HL-60/S4 treated with retinoic acid at 250 ng/mL for 4 days and 3 days (cell line): ENCODE measurements around the gene UBE2QL1.

Experiments
- in situ Hi-C: fragments of 300-500 bp; cut with MboI; formaldehyde crosslinking; loops from 2 replicates; pipeline ENCODE4 v1.7.0; 2022; ENCODE audit warnings: low sequenced_read_pairs

Gene UBE2QL1

GRCh38 chr5:6427694-6428093 is 21.0 kb upstream of the UBE2QL1 start:
- in situ Hi-C loops, result no loop called here

- in situ Hi-C loops, result no loop called here
Measured at GRCh38 chr5:6430418-6431028, 18.1 kb upstream of the UBE2QL1 start.

DNA sequence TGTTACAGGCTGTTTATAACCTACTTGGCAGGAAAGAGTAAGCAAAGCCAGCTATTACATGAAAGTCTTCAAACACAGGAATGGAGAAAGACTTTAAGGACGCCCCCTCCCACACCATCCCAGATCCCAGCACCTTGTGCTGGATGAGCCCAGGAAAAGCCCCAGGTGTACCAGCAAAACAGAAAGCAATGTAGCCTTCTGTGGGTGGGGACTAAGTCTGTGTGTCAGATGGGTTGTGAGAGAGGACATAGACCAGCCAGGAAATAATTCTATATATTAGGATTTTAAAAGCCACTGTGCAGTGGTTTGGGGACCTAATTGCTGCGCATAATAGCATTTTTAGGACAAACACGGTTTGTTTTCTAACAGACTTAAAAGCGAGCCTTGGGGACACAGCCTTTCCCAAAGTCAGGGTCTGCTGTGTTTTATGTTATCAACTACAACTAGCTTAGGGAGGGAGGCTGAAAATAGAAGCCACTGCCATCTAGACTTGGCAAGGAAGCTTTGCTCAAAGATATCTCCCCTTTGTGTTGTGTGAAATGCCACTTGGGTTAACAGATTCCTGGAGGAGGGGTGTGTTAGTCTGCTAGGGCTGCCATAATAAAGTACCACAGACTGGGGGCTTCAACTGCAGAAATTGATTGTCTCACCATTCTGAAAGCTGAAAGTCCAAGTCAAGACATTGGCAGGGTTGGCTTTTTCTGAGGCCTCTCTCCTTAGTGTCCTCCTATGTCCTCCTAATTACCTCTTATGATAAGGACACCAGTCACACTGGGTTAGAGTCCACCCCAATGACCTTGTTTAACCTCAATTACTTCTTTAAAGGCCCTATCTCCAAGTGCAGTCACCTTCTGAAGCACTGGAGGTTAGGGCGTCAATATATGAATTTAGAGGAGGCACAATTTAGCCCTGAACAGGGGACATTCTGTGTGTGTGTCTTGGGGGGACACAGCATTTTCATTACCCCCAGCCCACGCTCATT is 17.2 kb upstream of the UBE2QL1 start:
- in situ Hi-C loops, result no loop called here

DNA sequence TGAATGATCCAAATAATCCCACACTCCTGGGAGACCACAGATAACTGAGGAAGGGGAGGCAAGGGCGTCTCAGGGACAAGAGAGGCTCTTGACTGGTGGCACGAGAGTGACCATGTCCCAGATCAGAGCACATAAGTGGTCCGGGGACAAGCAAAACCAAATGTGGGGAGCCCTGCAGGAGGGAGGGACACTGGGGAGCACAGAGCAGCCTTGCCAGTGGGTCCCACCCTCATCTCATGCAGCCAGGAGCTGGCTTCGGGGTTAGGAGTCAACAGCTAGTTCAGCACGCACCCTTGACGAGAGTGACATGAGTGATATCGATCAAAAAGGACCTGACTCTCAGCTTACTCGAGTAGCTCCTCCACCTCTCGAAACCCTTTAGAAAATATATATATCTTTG is 16.5 kb upstream of the UBE2QL1 start:
- in situ Hi-C loops, result no loop called here

DNA sequence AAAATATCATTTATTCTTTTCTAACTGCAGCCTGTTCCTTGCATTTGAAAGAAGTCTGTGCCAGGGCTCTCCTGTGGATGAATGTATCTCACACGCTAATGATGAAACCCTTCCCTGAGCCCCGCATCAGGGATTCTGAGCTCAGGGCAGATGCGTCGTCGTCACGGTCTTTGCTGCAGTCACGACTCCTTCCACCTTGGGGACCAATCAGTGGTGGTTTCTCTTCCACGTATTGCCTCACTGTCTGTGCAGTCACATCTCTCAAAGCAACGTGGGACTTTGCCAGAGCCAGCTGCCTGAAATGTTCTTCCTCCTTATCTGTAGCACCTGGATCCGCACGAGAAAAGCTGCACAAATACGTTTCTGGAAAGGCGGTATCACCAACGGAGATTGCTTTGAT is 13.9 kb upstream of the UBE2QL1 start:
- in situ Hi-C loops, result no loop called here

GRCh38 chr5:6435356-6435755 is 13.3 kb upstream of the UBE2QL1 start:
- in situ Hi-C loops, result no loop called here

DNA sequence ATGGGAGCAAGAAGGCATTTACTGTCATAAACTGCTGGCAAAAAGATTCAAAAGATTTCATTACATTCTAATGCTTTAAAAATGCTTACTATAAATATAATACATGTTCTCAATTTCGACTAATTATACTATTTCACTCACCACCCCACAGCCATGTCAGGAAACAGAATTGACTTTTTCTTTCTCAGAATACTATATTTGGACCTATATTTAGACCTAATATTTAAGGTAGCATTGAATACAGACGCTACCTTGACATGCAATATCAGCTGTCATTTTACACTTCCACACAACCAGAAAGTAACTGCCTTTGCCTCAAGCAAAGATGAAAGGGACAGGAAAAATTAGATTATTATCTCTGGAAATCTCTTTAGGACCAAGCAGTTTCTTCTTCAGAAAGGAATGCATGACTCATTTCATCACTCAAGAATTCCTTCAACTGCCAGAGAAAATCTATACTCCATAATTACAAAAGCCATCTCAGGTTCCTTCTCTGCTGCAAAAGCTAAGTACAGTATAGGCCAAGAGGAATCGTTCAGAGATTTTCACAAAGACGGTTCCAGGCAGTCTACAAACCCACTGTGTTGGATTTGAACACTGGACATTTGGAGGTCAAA is 11.8 kb upstream of the UBE2QL1 start:
- in situ Hi-C loops, result no loop called here

DNA sequence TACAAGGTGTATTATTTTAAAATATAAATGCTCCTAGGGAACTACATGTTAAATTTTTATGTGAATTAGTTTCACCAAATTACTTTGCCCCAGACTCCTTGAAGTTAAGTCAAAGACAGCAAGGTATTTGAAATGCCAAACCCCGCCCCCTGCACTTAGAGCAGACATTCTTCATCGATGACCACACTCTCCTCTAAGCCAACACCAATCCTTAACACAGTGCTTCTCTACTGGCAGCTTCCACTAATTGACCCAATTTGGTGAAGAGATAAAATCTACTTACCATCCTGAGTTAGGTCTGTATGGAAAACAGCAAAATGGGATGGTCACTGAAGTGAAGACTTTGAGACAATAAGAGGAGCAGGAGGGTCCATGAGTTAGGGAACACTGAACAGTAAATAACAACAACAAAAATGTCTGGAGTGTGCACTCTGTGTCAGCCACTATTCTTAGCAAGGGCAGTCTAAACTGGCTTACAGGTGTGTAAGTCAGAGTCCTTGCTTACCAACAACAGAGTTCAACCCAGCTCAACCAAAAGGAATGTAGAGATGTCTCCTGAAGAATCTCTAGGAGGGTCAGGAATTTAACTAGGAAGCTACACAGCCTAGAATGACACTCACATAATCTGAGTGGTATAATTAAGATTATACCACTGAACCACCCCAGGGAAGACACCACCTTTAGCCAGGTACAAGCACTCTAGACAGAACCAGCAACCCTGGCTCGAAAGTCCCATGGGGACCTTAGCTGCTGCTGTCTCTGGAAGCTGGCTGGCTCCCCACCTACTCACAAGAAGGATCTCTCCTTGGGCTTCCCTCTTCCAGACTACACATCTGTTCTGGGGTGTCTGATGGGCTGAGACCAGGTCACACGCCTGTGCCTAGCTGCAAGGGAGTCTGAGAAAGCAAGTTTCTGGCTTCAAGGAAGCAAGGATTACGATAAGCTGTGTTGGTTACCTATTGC is 8.8 kb upstream of the UBE2QL1 start:
- in situ Hi-C loops, result no loop called here

- in situ Hi-C loops, result no loop called here
Measured at GRCh38 chr5:6442333-6442732, 6.3 kb upstream of the UBE2QL1 start.

DNA sequence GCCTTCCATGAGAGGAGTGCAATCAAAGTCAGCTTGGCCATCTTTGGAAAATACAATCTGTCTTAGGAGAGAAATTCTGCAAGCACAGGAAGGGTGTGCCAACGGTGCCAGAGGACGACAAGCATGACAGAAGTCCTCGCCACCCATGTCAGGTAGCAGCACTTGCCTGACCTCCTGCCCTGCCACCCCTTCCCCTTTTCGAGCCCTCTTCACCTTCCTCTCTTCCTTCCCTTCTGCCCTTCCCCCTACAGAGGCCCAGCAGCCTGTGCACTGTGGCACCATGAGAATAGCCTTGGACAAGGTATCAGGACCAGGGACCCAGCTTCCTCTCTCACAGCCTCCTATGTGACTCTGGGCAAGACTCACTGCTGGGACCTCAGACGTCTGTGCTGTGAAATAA is 5.3 kb upstream of the UBE2QL1 start:
- in situ Hi-C loops, result no loop called here

- in situ Hi-C loops, result no loop called here
Measured at GRCh38 chr5:6446042-6446441, 2.6 kb upstream of the UBE2QL1 start.

DNA sequence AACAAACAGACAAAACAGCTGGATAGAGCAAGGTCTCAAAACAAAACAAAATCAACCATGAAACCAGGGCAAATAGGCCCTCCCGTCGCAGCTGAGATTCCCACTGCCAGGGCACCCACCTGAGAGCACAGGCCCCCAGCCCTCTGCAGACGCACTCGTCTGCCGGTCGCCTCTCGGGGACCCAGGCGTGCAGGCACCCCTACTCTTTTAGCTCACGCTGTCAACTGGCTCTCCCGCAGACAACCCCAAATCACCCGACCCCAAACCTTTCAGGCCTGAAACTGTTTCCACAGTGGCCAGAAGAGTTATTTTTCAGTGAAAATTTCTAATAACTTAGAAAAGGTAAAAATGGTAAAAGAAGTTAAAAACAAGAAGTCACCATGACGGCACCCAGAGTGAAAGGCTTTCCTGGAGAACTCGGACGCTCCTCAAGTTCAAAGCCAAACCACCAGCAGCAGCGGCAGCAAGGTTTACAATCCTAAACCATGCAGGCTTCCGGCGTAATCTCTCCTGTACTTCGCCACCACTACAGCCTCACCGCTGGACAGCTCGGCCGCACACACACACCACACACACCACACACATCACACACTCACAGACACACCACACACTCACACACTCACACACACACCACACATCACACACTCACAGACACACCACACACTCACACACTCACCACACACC is 1.9 kb upstream of the UBE2QL1 start:
- in situ Hi-C loops, result no loop called here

- in situ Hi-C loops, result no loop called here
Measured at GRCh38 chr5:6447384-6448140, 1.1 kb upstream of the UBE2QL1 start.

GRCh38 chr5:6448141-6448491 is 543 bp upstream of the UBE2QL1 start:
- in situ Hi-C loops, result no loop called here

- in situ Hi-C loops, result no loop called here
Measured at GRCh38 chr5:6449465-6450158, 953 bp downstream of the UBE2QL1 start.

DNA sequence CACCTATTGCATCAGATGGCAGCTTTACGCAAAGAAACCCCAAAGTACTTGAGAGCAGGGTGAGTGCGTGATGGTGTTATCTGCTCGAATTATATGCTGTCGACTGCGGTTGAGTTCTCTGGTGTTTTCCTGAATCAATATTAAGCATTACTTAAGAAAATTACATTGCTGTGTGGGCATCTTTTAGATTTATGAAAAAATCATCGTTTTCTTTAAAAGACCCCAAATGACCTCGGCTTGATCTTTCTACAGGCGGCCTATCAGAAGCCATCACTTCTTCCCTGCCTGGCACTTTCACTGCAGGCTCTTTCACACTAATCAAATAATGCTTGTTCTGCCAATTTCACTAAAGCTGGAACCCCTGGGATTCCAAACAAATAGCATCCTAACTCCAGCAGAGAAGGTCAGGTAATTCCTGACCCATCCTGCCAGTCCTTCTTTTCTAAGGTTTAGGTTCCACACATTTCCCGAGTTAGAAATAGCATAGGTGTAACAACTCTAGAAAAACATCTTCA is 1.7 kb downstream of the UBE2QL1 start:
- in situ Hi-C loops, result no loop called here

DNA sequence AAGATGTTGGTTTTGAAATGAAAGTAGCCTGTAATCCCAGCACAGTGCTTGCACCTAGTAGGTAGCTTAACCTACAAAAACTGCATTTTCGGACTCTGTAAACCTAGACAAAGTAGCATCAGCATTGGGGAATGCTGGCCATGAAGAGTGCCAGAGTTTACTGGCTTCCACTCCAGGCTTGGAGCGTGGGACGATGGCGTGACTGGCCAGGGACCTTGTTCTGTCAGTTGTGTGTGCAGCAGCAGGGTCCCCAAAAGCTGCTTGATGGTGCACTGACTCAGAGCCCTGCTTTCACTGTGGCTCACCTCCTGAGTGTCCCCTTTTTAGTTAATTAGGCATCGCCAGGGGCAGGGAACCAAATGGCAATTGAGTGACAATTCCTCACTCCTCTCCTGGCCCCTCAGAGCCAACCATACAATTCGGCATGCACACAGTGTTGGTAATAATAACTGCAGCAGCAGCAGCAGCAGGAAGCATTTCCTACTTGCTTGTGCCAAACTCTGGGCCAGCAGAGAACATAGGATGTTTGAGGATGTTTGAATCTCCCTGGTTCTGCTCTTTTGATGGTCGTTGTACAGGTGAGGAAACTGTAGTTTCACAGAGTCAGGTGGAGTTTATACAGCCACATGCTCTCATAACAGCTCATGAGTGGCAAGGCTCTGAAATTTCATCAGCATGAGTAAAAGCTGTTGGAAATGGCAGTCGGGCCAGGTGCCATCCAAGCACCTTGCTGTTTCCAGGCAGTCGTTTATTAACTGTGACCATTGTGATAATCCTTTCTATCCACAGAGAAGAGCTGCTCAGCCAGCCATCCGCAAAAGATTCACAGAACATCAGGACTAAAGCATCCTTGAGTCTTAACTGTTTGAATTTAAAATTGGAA is 4.2 kb downstream of the UBE2QL1 start:
- in situ Hi-C loops, result no loop called here
